ENCODE data around the gene AGGF1.
"Not testable (repeated sequence)": the region's sequence is repeated elsewhere in the genome, so short reads cannot be mapped to it uniquely, and the experiment has no call there.

Gene AGGF1

GRCh38 chr5:77073667-77074066, 43.5 kb downstream of the AGGF1 start:
- DNase-seq (ENCODE audit: low spot score), result no peak
- in situ Hi-C loops (cut with MboI; ENCODE audit: low sequenced_read_pairs, unreplicated experiment), result no loop called here
- no peak for TF ChIP-seq CTCF (IDR thresholded peaks at IDR 0.05; ENCODE audit: borderline replicate concordance, control extremely low read depth, extremely low read depth, insufficient read depth, missing control alignments)

GRCh38 chr5:77074745-77075144, 44.5 kb downstream of the AGGF1 start:
- in situ Hi-C loops (cut with MboI; ENCODE audit: low sequenced_read_pairs, unreplicated experiment), result no loop called here
- TF ChIP-seq CTCF (IDR thresholded peaks at IDR 0.05; ENCODE audit: borderline replicate concordance, control extremely low read depth, extremely low read depth, insufficient read depth, missing control alignments), result no peak
- DNase-seq (ENCODE audit: low spot score), result no peak

- peak; percentile 90 for DNase-seq (ENCODE audit: low spot score)
- TF ChIP-seq CTCF (IDR thresholded peaks at IDR 0.05; ENCODE audit: borderline replicate concordance, control extremely low read depth, extremely low read depth, insufficient read depth, missing control alignments), result peak; percentile 88
These were observed 47.0 kb downstream of the AGGF1 start for GRCh38 chr5:77076961-77077828.

GRCh38 chr5:77077829-77078176, 47.6 kb downstream of the AGGF1 start:
- TF ChIP-seq CTCF (IDR thresholded peaks at IDR 0.05; ENCODE audit: borderline replicate concordance, control extremely low read depth, extremely low read depth, insufficient read depth, missing control alignments), result no peak
- no peak for DNase-seq (ENCODE audit: low spot score)
- in situ Hi-C loops (cut with MboI; ENCODE audit: low sequenced_read_pairs, unreplicated experiment), result no loop called here

More at GRCh38 chr5:77076961-77077828, 47.0 kb downstream of the AGGF1 start:
- in situ Hi-C loops (cut with MboI; ENCODE audit: low sequenced_read_pairs, unreplicated experiment), result no loop called here

- in situ Hi-C loops (cut with MboI; ENCODE audit: low sequenced_read_pairs, unreplicated experiment); DNase-seq (ENCODE audit: low spot score): not testable (repeated sequence)
These were observed 50.3 kb downstream of the AGGF1 start for GRCh38 chr5:77080479-77080878.

GRCh38 chr5:77080905-77081304, 50.7 kb downstream of the AGGF1 start:
- DNase-seq (ENCODE audit: low spot score), result no peak
- no peak for TF ChIP-seq CTCF (IDR thresholded peaks at IDR 0.05; ENCODE audit: borderline replicate concordance, control extremely low read depth, extremely low read depth, insufficient read depth, missing control alignments)
- in situ Hi-C loops (cut with MboI; ENCODE audit: low sequenced_read_pairs, unreplicated experiment), result no loop called here

- no peak for DNase-seq (ENCODE audit: low spot score)
- TF ChIP-seq CTCF (IDR thresholded peaks at IDR 0.05; ENCODE audit: borderline replicate concordance, control extremely low read depth, extremely low read depth, insufficient read depth, missing control alignments), result no peak
- in situ Hi-C loops (cut with MboI; ENCODE audit: low sequenced_read_pairs, unreplicated experiment), result no loop called here
These were observed 52.1 kb downstream of the AGGF1 start for GRCh38 chr5:77082280-77082679.
